HS-27A (cell line): Measurements from ENCODE around the gene PABPC1L2A.
"Not testable (repeated sequence)": the region's sequence is repeated elsewhere in the genome, so short reads cannot be mapped to it uniquely, and the experiment has no call there.

ENCODE experiments used
- DNase-seq: peaks from one replicate; pipeline ENCODE4 v3.0.0-alpha.2; 2012; ENCODE audit warnings: low read depth, missing footprints

The PABPC1L2A gene

DNA sequence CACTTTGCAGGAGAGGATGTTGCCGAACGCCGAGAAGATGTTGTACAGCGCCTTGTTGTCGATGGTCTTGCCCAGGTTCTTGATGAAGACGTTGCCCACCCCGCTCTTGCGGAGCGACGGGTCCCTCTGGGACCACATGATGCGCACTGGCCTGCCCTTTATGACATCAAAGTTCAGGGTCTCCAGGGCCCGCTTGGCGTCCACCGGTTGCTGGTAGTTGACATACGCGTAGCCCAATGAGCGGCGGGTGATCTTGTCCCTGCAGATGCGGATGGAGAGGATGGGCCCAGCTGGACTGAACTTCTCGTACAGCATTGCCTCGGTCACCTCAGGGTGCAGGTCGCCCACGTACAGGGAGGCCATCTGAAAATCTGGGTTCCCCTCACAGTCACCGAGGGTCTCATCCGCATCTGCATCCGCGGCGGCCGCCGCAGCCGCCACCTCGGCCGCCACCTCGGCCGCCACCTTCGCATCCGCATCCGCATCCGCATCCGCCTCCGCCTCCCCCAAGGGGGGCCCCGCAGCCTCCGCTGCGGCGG lies at the start of gene PABPC1L2A:
Gene PABPC1L2A, minus strand, starts transcription at position 489 of the 539 bp plus-strand sequence. Its CDS starts 126 bp downstream, at position 363.
- DNase-seq = not testable (repeated sequence)

GRCh38 chrX:73127700-73128241 lies 48.5 kb upstream of the PABPC1L2A start:
- DNase-seq = no peak

DNA sequence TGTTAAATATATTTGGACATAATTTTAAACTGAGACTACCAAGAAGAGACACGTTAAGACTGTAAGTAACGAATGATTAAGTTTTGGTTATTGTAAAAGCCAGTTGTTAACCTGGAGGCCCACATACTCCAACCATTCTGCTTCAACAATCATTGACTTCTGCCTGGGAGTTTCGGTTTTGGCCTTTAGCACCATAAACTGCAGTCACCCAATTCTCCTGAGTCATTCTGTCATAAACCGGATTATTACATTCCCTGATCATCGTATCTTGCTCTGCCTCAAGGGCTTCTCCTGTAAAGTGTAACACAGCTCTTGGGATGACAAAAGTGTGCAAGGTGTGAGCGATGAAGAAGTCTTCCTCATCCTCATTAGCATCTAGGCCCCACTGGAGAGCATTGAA lies 46.9 kb upstream of the PABPC1L2A start:
- DNase-seq = no peak

GRCh38 chrX:73099505-73099904 lies 20.2 kb upstream of the PABPC1L2A start:
- DNase-seq = not testable (repeated sequence)

DNA sequence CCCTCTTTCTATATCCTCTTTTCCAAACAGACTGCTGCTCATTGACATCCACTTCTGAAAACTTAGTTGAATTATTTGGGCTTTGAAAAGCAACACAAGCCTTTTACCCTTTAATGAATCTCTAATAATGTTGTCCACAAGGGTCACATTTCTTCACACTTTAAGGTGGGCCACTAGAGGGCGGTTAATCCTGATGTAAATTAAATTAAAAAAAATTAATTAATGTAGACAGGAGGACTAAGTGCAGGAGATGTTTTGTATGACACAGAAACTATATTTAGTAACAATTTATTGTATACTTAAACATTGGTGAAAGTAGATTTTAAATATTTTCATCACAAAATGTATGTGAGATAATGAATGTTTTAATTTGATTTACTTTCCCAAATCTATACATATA lies 7.5 kb upstream of the PABPC1L2A start:
- DNase-seq = not testable (repeated sequence)

DNA sequence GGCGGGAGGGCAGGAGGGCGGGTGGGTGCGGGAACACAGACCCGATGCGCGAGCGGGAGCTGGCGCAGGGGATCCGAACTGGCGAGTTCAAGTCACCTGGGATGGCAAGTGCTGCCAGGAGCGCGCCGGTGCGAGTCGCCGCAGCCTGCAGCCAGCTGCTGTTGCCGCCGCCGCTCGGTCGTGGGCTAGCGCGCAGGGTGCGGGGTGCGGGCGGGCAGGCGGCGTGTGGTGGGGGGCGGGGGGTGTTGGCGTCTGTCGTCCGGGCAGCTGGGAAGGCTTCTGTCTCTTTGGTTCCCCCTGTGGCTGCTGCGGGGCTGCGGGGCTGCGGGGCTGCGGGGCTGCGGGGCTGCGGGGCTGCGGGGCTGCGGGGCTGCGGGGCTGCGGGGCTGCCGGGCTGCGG lies 572 bp upstream of the PABPC1L2A start:
- DNase-seq = not testable (repeated sequence)

GRCh38 chrX:73078597-73078996 lies 715 bp downstream of the PABPC1L2A start:
- not testable (repeated sequence) for DNase-seq

DNA sequence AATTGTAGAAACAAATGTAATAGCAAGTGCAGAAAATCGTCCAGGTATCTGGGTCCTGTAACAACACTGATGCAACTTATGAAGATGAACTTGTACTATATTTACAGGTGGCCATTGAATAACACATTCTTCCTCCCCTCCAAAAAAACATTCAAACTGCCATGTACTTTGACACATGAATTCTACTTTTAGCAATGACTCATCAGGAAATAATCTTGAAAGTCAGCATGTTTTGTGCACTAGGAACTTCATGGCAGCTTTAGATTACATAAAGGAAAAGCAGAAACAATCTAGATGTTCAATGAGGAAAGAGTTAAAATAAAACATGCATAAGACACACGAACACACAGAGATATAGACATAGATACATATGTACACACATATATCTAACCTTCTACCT lies 2.5 kb downstream of the PABPC1L2A start:
- no peak for DNase-seq

DNA sequence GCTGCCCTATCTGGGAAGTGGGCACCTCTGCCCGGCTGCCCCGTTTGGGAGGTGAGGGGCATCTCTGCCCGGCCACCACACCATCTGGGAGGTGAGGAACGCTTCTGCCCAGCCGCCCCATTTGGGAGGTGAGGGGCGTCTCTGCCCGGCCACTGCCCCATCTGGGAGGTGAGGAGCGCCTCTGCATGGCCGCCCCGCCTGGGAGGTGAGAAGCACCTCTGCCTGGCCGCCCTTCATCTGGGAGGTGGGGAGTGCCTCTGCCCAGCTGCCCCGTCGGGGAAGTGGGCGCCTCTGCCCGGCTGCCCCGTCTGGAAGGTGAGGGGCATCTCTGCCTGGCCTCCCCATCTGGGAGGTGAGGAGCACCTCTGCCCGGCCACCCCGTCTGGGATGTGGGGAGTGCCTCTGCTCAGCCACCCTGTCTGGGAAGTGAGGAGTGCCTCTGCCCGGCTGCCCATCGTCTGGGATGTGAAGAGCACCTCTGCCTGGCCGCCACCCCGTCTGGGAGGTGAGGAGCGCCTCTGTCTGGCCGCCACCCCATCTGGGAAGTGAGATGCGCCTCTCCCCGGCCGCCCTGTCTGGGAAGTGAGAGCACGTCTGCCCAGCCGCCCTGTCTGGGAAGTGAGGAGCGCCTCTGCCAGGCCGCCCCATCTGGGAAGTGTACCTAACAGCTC lies 9.8 kb downstream of the PABPC1L2A start:
- DNase-seq = no peak

GRCh38 chrX:73068467-73069364 lies 10.6 kb downstream of the PABPC1L2A start:
- no peak for DNase-seq

GRCh38 chrX:73067761-73068466 lies 11.4 kb downstream of the PABPC1L2A start:
- not testable (repeated sequence) for DNase-seq

DNA sequence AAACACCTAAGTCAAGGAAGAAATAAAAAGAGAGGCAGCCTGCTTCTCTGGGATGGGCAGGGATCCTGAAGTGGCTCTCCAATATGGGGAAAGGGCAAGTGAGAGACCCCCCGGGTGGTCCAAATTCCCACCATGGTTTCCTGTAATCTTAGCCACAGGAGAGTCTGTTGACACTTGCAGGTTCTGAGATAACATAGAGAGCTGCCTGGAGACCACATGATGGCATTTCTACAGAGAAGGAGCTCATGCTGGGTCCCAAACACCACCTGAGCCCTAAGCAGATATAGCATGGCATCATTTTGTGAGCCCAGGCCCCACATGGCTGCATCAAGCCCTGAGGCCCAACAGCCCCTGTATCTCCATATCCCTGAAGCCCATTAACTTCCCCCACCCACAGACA lies 50.4 kb downstream of the PABPC1L2A start:
- no peak for DNase-seq
